ENCODE results near the gene CAMK1D. TPM values are rescaled to one million over a fixed set of nuclear protein-coding genes. Genes with fewer than 3 reads are reported as not detected.

The CAMK1D gene
- total RNA-seq, 1 experiment from 2014 or later = 6.3 TPM

DNA sequence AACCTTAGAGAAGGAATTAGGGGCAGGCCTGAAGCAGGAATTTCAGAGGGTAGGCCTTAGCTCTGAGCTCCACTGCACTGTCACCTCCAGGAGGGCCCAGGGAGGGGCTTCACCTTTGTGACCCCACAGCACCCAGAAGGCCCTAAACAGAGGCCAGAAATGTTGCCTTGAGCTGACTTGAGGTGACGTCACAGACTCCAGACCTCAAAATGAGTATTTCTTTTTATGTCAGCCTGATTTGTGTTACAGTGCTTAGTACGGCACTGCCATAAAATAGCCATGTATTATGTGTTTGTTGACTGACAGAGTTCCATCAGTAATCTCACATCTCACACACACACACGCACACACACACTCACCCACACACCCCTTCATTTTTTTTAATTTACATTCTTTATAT, 440.9 kb downstream of the CAMK1D start:
- no peak overlapping the region for H3K14ac ChIP-seq (ENCODE audit: insufficient read depth, low read length)
- no peaks in the 10 kb centered on the region for H3K23me2 ChIP-seq (ENCODE audit: insufficient read length, low read depth, low read length, poor library complexity, severe bottlenecking)
- no peak overlapping the region for H3T11ph ChIP-seq (ENCODE audit: low read length)
- Mint-ChIP-seq H3K4me3 (no peak overlapping the region), H3K9me3 (peaks cover 2 to 3% of the 10 kb centered on the region in 2 experiments; a peak in 3 of 5 replicates), H3K4me1 (peaks cover 0 to 9% of the 10 kb centered on the region in 2 experiments; a peak in 2 of 4 replicates), H3K27me3 (ENCODE audit: low read depth) (no peaks in the 10 kb centered on the region), H3K36me3 (ENCODE audit: insufficient read depth in 1 of 3, low read depth in 3 of 3) (peaks cover 2 to 5% (median 4%) of the 10 kb centered on the region in 3 experiments; a peak in 3 of 7 replicates), H3K27ac (no peak overlapping the region)
- H3K56ac ChIP-seq (ENCODE audit: insufficient read length, low read depth, low read length) = no peak overlapping the region
- no peak overlapping the region for H3K23ac ChIP-seq (ENCODE audit: insufficient read length, low read depth, low read length)
- no peak overlapping the region for H3K4ac ChIP-seq (ENCODE audit: low read depth, low read length)
- TF ChIP-seq, protein P1, sequence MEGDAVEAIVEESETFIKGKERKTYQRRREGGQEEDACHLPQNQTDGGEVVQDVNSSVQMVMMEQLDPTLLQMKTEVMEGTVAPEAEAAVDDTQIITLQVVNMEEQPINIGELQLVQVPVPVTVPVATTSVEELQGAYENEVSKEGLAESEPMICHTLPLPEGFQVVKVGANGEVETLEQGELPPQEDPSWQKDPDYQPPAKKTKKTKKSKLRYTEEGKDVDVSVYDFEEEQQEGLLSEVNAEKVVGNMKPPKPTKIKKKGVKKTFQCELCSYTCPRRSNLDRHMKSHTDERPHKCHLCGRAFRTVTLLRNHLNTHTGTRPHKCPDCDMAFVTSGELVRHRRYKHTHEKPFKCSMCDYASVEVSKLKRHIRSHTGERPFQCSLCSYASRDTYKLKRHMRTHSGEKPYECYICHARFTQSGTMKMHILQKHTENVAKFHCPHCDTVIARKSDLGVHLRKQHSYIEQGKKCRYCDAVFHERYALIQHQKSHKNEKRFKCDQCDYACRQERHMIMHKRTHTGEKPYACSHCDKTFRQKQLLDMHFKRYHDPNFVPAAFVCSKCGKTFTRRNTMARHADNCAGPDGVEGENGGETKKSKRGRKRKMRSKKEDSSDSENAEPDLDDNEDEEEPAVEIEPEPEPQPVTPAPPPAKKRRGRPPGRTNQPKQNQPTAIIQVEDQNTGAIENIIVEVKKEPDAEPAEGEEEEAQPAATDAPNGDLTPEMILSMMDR (conservative IDR thresholded peaks at IDR 0.05) = no peak
- H3K9me3 ChIP-seq (ENCODE audit: control insufficient read depth, low read depth, low read length) = no peaks in the 10 kb centered on the region
- H3K9ac ChIP-seq (ENCODE audit: extremely low read depth, insufficient read length, low read length) = no peak overlapping the region
- H4K8ac ChIP-seq (replicated peaks; ENCODE audit: insufficient read length, low read depth, low read length) = no peak overlapping the region
- no peak overlapping the region for H3K18ac ChIP-seq (ENCODE audit: insufficient read length, low read depth, low read length)
- H2BK15ac ChIP-seq (ENCODE audit: low read depth, low read length) = no peak overlapping the region
- H3K27me3 ChIP-seq (ENCODE audit: insufficient read depth, low read length) = no peaks in the 10 kb centered on the region
- no peak overlapping the region for H3K27ac ChIP-seq (ENCODE audit: insufficient read length, low read depth, low read length)
- no peak overlapping the region for H2BK5ac ChIP-seq (ENCODE audit: insufficient read length, low read length)
- no peaks in the 10 kb centered on the region for H4K20me1 ChIP-seq (ENCODE audit: control insufficient read depth, insufficient read depth, insufficient read length)
- H3K79me2 ChIP-seq (ENCODE audit: insufficient read depth, low read length) = no peaks in the 10 kb centered on the region
- no peak overlapping the region for H2AK5ac ChIP-seq (ENCODE audit: insufficient read length, low read length)
- no CpG with 5 or more reads among the region's 3 CpGs for WGBS (ENCODE audit: extremely low coverage, insufficient read length, low lambda C conversion rate)
- no peaks in the 10 kb centered on the region; the same call in 1 of the 2 replicates for H3K4me1 ChIP-seq (ENCODE audit: insufficient read depth, low read length)
- H4K91ac ChIP-seq (ENCODE audit: insufficient read length, low read depth, low read length) = no peak overlapping the region
- no peak for DNase-seq
- no peaks in the 10 kb centered on the region for H3K79me1 ChIP-seq (ENCODE audit: insufficient read depth, low read depth, low read length, poor library complexity, severe bottlenecking)
- no peak overlapping the region for H2BK120ac ChIP-seq (ENCODE audit: low read depth, low read length, poor library complexity, severe bottlenecking)
- no peak overlapping the region for H4K5ac ChIP-seq (ENCODE audit: insufficient read length, low read depth, low read length)
- H3K4me2 ChIP-seq (ENCODE audit: insufficient read depth, insufficient read length, low read length) = no peak overlapping the region
- no peak overlapping the region for H2AFZ ChIP-seq (ENCODE audit: low read length)
- no peak overlapping the region for H2BK20ac ChIP-seq (ENCODE audit: low read depth, low read length, poor library complexity, severe bottlenecking)
- H2BK12ac ChIP-seq (ENCODE audit: insufficient read length, low read depth, low read length) = no peak overlapping the region

All from H9 (cell line).